Thyroid gland (tissue), 4 donors: Measurements from ENCODE around the gene CBLIF.

ENCODE experiments used
- POLR2A ChIP-seq, 2 donors: fragments of 450-650 bp; IDR thresholded peaks; one replicate each; pipeline ENCODE4 v1.6.1; 2017; ENCODE audit warnings: antibody characterized with exemption in 2 of 2, mild to moderate bottlenecking in 2 of 2, moderate library complexity in 1 of 2
- TF ChIP-seq, protein P1 (sequence below), 6 experiments: fragments of 200-600 bp in 3 of 6; fragments of 450-650 bp in 3 of 6; sonication (generic) in 3 of 6; IDR thresholded peaks; one replicate each; pipeline ENCODE4 v1.5.1; 2016 to 2019; ENCODE audit warnings: antibody characterized with exemption in 6 of 6, mild to moderate bottlenecking in 2 of 6, inconsistent platforms in 1 of 6, moderate library complexity in 1 of 6

DNA sequence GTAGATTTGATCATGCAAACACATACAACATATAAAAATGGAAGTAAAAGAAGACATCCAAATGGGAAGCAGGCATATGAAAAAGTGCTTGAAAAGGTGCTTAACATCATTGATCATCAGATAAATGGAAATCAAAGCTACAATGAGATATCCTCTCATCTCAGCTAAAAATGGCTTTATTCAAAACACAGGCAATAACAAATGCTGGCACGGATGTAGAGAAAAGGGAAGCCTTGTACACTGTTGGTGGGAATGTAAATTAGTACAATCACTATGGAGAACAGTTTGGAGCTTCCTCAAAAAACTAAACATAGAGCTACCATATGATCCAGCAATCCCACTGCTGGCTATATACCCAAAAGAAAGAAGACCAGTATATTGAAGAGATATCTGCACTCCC, 21.5 kb upstream of the CBLIF start:
- TF ChIP-seq, protein P1, sequence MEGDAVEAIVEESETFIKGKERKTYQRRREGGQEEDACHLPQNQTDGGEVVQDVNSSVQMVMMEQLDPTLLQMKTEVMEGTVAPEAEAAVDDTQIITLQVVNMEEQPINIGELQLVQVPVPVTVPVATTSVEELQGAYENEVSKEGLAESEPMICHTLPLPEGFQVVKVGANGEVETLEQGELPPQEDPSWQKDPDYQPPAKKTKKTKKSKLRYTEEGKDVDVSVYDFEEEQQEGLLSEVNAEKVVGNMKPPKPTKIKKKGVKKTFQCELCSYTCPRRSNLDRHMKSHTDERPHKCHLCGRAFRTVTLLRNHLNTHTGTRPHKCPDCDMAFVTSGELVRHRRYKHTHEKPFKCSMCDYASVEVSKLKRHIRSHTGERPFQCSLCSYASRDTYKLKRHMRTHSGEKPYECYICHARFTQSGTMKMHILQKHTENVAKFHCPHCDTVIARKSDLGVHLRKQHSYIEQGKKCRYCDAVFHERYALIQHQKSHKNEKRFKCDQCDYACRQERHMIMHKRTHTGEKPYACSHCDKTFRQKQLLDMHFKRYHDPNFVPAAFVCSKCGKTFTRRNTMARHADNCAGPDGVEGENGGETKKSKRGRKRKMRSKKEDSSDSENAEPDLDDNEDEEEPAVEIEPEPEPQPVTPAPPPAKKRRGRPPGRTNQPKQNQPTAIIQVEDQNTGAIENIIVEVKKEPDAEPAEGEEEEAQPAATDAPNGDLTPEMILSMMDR (IDR thresholded peaks at IDR 0.05) = no peak
- TF ChIP-seq POLR2A (IDR thresholded peaks at IDR 0.05) = no peak
